RWPE2 (cell line): ENCODE results near the gene NCF2.

ENCODE experiments used
- ATAC-seq: fragments of 200-7000 bp; cut with Tn5 transposase; 3 replicates; pipeline ENCODE4 v1.9.1; 2021; ENCODE audit warnings: low read depth
- DNase-seq: peaks from one replicate; pipeline ENCODE4 v3.0.0-alpha.2; 2020; ENCODE audit warnings: low spot score
- H3K27ac ChIP-seq: fragments of 450-650 bp; 2 replicates; pipeline ENCODE4 v1.5.1; 2017; ENCODE audit warnings: mild to moderate bottlenecking; ENCODE audit not compliant: poor library complexity, severe bottlenecking
- H3K27me3 ChIP-seq: fragments of 250-450 bp; sonication (Bioruptor Pico); 2 replicates; pipeline ENCODE4 v1.5.1; 2021; ENCODE audit warnings: mild to moderate bottlenecking, moderate library complexity; ENCODE audit not compliant: insufficient read depth, poor library complexity, severe bottlenecking
- H3K36me3 ChIP-seq: fragments of 250-450 bp; sonication (Bioruptor Pico); 2 replicates; pipeline ENCODE4 v1.5.1; 2020; ENCODE audit warnings: low read depth, mild to moderate bottlenecking, moderate library complexity
- H3K4me1 ChIP-seq: fragments of 250-450 bp; sonication (Bioruptor Pico); 2 replicates; pipeline ENCODE4 v1.5.1; 2021; ENCODE audit warnings: mild to moderate bottlenecking, moderate library complexity; ENCODE audit not compliant: insufficient read depth, poor library complexity, severe bottlenecking
- H3K4me3 ChIP-seq: fragments of 250-450 bp; sonication (Bioruptor Pico); 2 replicates; pipeline ENCODE4 v1.5.1; 2021; ENCODE audit warnings: mild to moderate bottlenecking, moderate library complexity; ENCODE audit not compliant: severe bottlenecking
- H3K9me3 ChIP-seq: fragments of 250-450 bp; sonication (Bioruptor Pico); 2 replicates; pipeline ENCODE4 v1.5.1; 2021; ENCODE audit warnings: mild to moderate bottlenecking, moderate library complexity; ENCODE audit not compliant: severe bottlenecking
- CTCF ChIP-seq: fragments of 450-650 bp; IDR thresholded peaks from one replicate; pipeline ENCODE4 v1.5.1; 2017; ENCODE audit warnings: mild to moderate bottlenecking, moderate library complexity; ENCODE audit not compliant: poor library complexity, severe bottlenecking

NCF2 gene

GRCh38 chr1:183582021-183582713 is 8.1 kb downstream of the NCF2 start:
- Histone ChIP-seq H3K9me3 (no peaks in the 10 kb centered on the region), H3K36me3 (no peaks in the 10 kb centered on the region), H3K4me3 (no peak overlapping the region), H3K27ac (no peak overlapping the region), H3K27me3 (no peaks in the 10 kb centered on the region), H3K4me1 (no peaks in the 10 kb centered on the region)
- TF ChIP-seq CTCF = no peak
- no peak for ATAC-seq
- no peak for DNase-seq

GRCh38 chr1:183580281-183580682 is 10.0 kb downstream of the NCF2 start:
- H3K4me1 ChIP-seq = no peaks in the 10 kb centered on the region
- ATAC-seq (peak; percentile 68), DNase-seq (no peak)
- H3K27ac ChIP-seq = no peak overlapping the region
- peak; percentile 29 for TF ChIP-seq CTCF
- no peak overlapping the region for H3K4me3 ChIP-seq
- H3K9me3 ChIP-seq = no peaks in the 10 kb centered on the region
- no peaks in the 10 kb centered on the region for H3K36me3 ChIP-seq
- H3K27me3 ChIP-seq = no peaks in the 10 kb centered on the region

GRCh38 chr1:183578856-183579255 is 11.4 kb downstream of the NCF2 start:
- no peaks in the 10 kb centered on the region for H3K9me3 ChIP-seq
- no peak for TF ChIP-seq CTCF
- no peak overlapping the region for H3K4me3 ChIP-seq
- no peak for DNase-seq
- no peaks in the 10 kb centered on the region for H3K4me1 ChIP-seq
- ATAC-seq = no peak
- H3K36me3 ChIP-seq = no peaks in the 10 kb centered on the region
- H3K27ac ChIP-seq = no peak overlapping the region
- H3K27me3 ChIP-seq = no peaks in the 10 kb centered on the region

- no peak overlapping the region for H3K27ac ChIP-seq
- H3K27me3 ChIP-seq = no peaks in the 10 kb centered on the region
- no peak for TF ChIP-seq CTCF
- no peaks in the 10 kb centered on the region for H3K36me3 ChIP-seq
- no peak for DNase-seq
- no peaks in the 10 kb centered on the region for H3K4me1 ChIP-seq
- no peaks in the 10 kb centered on the region for H3K9me3 ChIP-seq
- H3K4me3 ChIP-seq = no peak overlapping the region
- ATAC-seq = no peak
Observed at GRCh38 chr1:183577897-183578465, 12.3 kb downstream of the NCF2 start.

GRCh38 chr1:183576537-183576936 is 13.7 kb downstream of the NCF2 start:
- no peaks in the 10 kb centered on the region for H3K36me3 ChIP-seq
- DNase-seq = no peak
- H3K27ac ChIP-seq = no peak overlapping the region
- ATAC-seq = no peak
- no peak for TF ChIP-seq CTCF
- no peak overlapping the region for H3K4me3 ChIP-seq
- no peaks in the 10 kb centered on the region for H3K4me1 ChIP-seq
- H3K27me3 ChIP-seq = no peaks in the 10 kb centered on the region
- no peaks in the 10 kb centered on the region for H3K9me3 ChIP-seq
